Measurements from ENCODE around the gene YAF2.

DNA sequence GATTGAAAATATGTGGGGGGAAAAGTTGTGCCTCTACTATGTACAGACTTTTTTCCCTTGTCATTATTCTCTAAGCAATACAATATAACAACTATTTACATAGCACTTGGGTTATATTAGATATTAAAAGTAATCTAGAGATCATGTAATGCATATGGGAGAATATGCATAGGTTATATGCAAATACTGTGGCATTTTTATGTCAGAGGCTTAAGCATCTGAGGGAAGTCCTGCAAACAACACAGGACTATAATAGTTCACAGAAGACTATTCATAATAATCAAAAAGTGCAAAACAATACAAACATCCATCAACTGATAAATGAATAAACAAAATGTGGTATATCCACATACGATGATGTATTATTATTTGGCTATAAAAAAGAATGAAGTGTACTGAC, 33.7 kb downstream of the YAF2 start:
- TF ChIP-seq, protein P1, sequence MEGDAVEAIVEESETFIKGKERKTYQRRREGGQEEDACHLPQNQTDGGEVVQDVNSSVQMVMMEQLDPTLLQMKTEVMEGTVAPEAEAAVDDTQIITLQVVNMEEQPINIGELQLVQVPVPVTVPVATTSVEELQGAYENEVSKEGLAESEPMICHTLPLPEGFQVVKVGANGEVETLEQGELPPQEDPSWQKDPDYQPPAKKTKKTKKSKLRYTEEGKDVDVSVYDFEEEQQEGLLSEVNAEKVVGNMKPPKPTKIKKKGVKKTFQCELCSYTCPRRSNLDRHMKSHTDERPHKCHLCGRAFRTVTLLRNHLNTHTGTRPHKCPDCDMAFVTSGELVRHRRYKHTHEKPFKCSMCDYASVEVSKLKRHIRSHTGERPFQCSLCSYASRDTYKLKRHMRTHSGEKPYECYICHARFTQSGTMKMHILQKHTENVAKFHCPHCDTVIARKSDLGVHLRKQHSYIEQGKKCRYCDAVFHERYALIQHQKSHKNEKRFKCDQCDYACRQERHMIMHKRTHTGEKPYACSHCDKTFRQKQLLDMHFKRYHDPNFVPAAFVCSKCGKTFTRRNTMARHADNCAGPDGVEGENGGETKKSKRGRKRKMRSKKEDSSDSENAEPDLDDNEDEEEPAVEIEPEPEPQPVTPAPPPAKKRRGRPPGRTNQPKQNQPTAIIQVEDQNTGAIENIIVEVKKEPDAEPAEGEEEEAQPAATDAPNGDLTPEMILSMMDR (IDR thresholded peaks at IDR 0.05) = no peak
- no peak for TF ChIP-seq EZH2phosphoT487 (IDR thresholded peaks at IDR 0.05)
- TF ChIP-seq EZH2 (IDR thresholded peaks at IDR 0.05) = no peak
